GM23338 (cell line): ENCODE data around the gene SMIM41. TPM values are rescaled to one million over a fixed set of nuclear protein-coding genes. Genes with fewer than 3 reads are reported as not detected.

Experiments used
- ATAC-seq: fragments of 200-7000 bp; cut with Tn5 transposase; 3 replicates; pipeline ENCODE4 v1.9.1; 2020
- DNase-seq: peaks from one replicate; pipeline ENCODE4 v3.0.0-alpha.2; 2015; ENCODE audit warnings: low spot score
- H2AFZ ChIP-seq: fragments of 200-600 bp; sonication (generic); 2 replicates; pipeline ENCODE4 v1.8.0; 2016; ENCODE audit warnings: antibody characterized with exemption, mild to moderate bottlenecking, moderate library complexity
- H3F3A ChIP-seq: fragments of 200-600 bp; sonication (generic); replicated peaks from 2 replicates; pipeline ENCODE4 v1.8.0; 2017; ENCODE audit warnings: antibody characterized with exemption, mixed run types, low read depth
- H3K27ac ChIP-seq: fragments of 200-600 bp; sonication (generic); 2 replicates; pipeline ENCODE4 v1.6.1; 2016; ENCODE audit warnings: low read depth
- H3K27me3 ChIP-seq: fragments of 200-600 bp; sonication (generic); 2 replicates; pipeline ENCODE4 v1.8.0; 2016; ENCODE audit warnings: mild to moderate bottlenecking, mixed run types, moderate library complexity; ENCODE audit not compliant: insufficient read depth
- H3K36me3 ChIP-seq: fragments of 200-600 bp; sonication (generic); 2 replicates; pipeline ENCODE4 v1.8.0; 2016; ENCODE audit warnings: mild to moderate bottlenecking; ENCODE audit not compliant: insufficient read depth
- H3K4me1 ChIP-seq: fragments of 200-600 bp; sonication (generic); 2 replicates; pipeline ENCODE4 v1.8.0; 2016; ENCODE audit warnings: mild to moderate bottlenecking, moderate library complexity; ENCODE audit not compliant: insufficient read depth
- H3K4me2 ChIP-seq: fragments of 200-600 bp; sonication (generic); 2 replicates; pipeline ENCODE4 v1.7.1; 2017; ENCODE audit warnings: mixed run types
- H3K4me3 ChIP-seq: fragments of 200-600 bp; sonication (generic); 2 replicates; pipeline ENCODE4 v1.6.1; 2016; ENCODE audit warnings: mixed run types
- H3K79me2 ChIP-seq: fragments of 200-600 bp; sonication (generic); replicated peaks from 2 replicates; pipeline ENCODE4 v1.8.0; 2017; ENCODE audit warnings: mild to moderate bottlenecking; ENCODE audit not compliant: insufficient read depth
- H3K9me2 ChIP-seq: fragments of 200-600 bp; sonication (generic); 2 replicates; pipeline ENCODE4 v1.8.0; 2017; ENCODE audit not compliant: insufficient read depth
- H4K20me1 ChIP-seq: fragments of 200-600 bp; sonication (generic); replicated peaks from 2 replicates; pipeline ENCODE4 v1.8.0; 2017; ENCODE audit warnings: mild to moderate bottlenecking; ENCODE audit not compliant: insufficient read depth
- H3K27ac Mint-ChIP-seq: 2 replicates; pipeline ENCODE4 v1.8.0; 2020; ENCODE audit warnings: inconsistent platforms, mild to moderate bottlenecking, moderate library complexity, mixed read lengths
- H3K27me3 Mint-ChIP-seq: 3 replicates; pipeline ENCODE4 v1.8.0; 2022; ENCODE audit warnings: low read depth, mild to moderate bottlenecking, moderate library complexity, mixed read lengths, inconsistent platforms; ENCODE audit not compliant: insufficient read depth, poor library complexity
- H3K36me3 Mint-ChIP-seq: 3 replicates; pipeline ENCODE4 v1.8.0; 2021; ENCODE audit warnings: low read depth, mild to moderate bottlenecking, inconsistent platforms, moderate library complexity, mixed read lengths
- H3K4me1 Mint-ChIP-seq: 3 replicates; pipeline ENCODE4 v1.8.0; 2020; ENCODE audit warnings: mild to moderate bottlenecking, inconsistent platforms, mixed read lengths
- H3K4me3 Mint-ChIP-seq: 3 replicates; pipeline ENCODE4 v1.8.0; 2021; ENCODE audit warnings: moderate library complexity, mild to moderate bottlenecking, inconsistent platforms, mixed read lengths
- H3K9me3 Mint-ChIP-seq: 3 replicates; pipeline ENCODE4 v1.8.0; 2020; ENCODE audit warnings: moderate library complexity, mild to moderate bottlenecking, inconsistent platforms, mixed read lengths
- EZH2 ChIP-seq: fragments of 200-600 bp; sonication (generic); IDR thresholded peaks from one replicate; pipeline ENCODE4 v1.8.0; 2017; ENCODE audit warnings: antibody characterized with exemption, mild to moderate bottlenecking, low read depth; ENCODE audit not compliant: unreplicated experiment
- EZH2phosphoT487 ChIP-seq: fragments of 200-600 bp; sonication (generic); IDR thresholded peaks from one replicate; pipeline ENCODE4 v1.8.1; 2018; ENCODE audit warnings: antibody characterized with exemption; ENCODE audit not compliant: unreplicated experiment
- JUNB ChIP-seq: IDR thresholded peaks from one replicate; pipeline ENCODE4 v1.6.1; 2016; ENCODE audit warnings: antibody characterized with exemption; ENCODE audit not compliant: unreplicated experiment
- NANOG ChIP-seq: IDR thresholded peaks from 2 replicates; pipeline ENCODE4 v1.6.1; 2016; ENCODE audit warnings: antibody characterized with exemption, borderline replicate concordance
- POLR2AphosphoS5 ChIP-seq: IDR thresholded peaks from 2 replicates; pipeline ENCODE4 v1.6.1; 2016; ENCODE audit warnings: antibody characterized with exemption, low read depth
- STAT1 ChIP-seq: IDR thresholded peaks from one replicate; pipeline ENCODE4 v1.6.1; 2016; ENCODE audit warnings: antibody characterized with exemption; ENCODE audit not compliant: unreplicated experiment
- ZNF331 ChIP-seq: fragments of 250-450 bp; sonication (Bioruptor Pico); IDR thresholded peaks from 2 replicates; pipeline ENCODE4 v1.5.0; 2020; ENCODE audit warnings: low read depth, mild to moderate bottlenecking, moderate library complexity
- polyA plus RNA-seq: library from polyadenylated mRNA; unstranded; fragments of >200 nt; fragmentation: Nextera tagmentation; extraction: Ambion mirVana; gene quantifications from 2 replicates; pipeline ENCODE4 v1.2.1, GENCODE V29; 2016
- total RNA-seq: library from RNA; depleted of rRNA; stranded (reverse); fragments of >200 nt; shearing (Covaris generic); gene quantifications from 2 replicates; pipeline ENCODE4 v1.2.3, GENCODE V29; 2014
- TF ChIP-seq, protein P1 (sequence below): fragments of 250-450 bp; sonication (Bioruptor Pico); IDR thresholded peaks from 2 replicates; pipeline ENCODE4 v1.5.0; 2020; ENCODE audit warnings: mild to moderate bottlenecking, moderate library complexity
- TF ChIP-seq, protein P2 (sequence below): IDR thresholded peaks from 2 replicates; pipeline ENCODE4 v1.6.1; 2016; ENCODE audit warnings: antibody characterized with exemption
- TF ChIP-seq, protein P3 (sequence below): IDR thresholded peaks from one replicate; pipeline ENCODE4 v1.6.1; 2018; ENCODE audit warnings: antibody characterized with exemption; ENCODE audit not compliant: unreplicated experiment

SMIM41 gene
- total and polyA plus RNA-seq, 2 experiments from 2014 or later = 0.66 TPM

DNA sequence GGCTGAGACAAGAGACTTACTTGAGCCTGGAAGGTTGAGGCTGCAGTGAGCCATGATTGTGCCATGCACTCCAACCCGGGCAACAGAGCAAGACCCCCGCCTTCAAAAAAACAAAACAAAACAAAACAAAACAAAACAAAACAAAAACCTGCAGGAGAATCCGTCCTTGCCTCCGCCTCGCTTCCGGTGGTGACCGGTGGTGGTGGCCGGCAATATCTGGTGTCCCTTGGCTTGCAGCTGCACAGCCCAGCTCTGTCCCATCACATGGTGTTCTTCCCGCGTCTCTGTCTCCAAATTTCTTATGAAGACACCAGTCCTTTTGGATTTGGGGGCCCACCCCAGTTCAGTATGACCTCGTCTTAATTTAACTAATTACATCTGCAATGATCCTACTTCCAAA, 10.0 kb downstream of the SMIM41 start:
- Histone ChIP-seq H3K36me3 (no peaks in the 10 kb centered on the region), H3K4me3 (no peak overlapping the region), H3K4me2 (no peak overlapping the region), H3K4me1 (peaks cover 12% of the 10 kb centered on the region; the same call in 1 of the 2 replicates), H2AFZ (no peak overlapping the region), H3K9me2 (no peaks in the 10 kb centered on the region), H3K27me3 (no peaks in the 10 kb centered on the region), H3K79me2 (no peaks in the 10 kb centered on the region), H4K20me1 (no peaks in the 10 kb centered on the region), H3F3A (no peaks in the 10 kb centered on the region), H3K27ac (no peak overlapping the region)
- Mint-ChIP-seq H3K27ac (no peak overlapping the region), H3K36me3 (no peaks in the 10 kb centered on the region; the same call in 2 of the 3 replicates), H3K4me3 (no peak overlapping the region), H3K4me1 (peaks cover 13% of the 10 kb centered on the region), H3K27me3 (peaks cover 6% of the 10 kb centered on the region), H3K9me3 (no peaks in the 10 kb centered on the region)
- TF ChIP-seq EZH2phosphoT487 = no peak
- no peak for TF ChIP-seq EZH2
- TF ChIP-seq JUNB = no peak
- TF ChIP-seq ZNF331 (CRISPR knock-in tag) = no peak
- TF ChIP-seq, protein P1, sequence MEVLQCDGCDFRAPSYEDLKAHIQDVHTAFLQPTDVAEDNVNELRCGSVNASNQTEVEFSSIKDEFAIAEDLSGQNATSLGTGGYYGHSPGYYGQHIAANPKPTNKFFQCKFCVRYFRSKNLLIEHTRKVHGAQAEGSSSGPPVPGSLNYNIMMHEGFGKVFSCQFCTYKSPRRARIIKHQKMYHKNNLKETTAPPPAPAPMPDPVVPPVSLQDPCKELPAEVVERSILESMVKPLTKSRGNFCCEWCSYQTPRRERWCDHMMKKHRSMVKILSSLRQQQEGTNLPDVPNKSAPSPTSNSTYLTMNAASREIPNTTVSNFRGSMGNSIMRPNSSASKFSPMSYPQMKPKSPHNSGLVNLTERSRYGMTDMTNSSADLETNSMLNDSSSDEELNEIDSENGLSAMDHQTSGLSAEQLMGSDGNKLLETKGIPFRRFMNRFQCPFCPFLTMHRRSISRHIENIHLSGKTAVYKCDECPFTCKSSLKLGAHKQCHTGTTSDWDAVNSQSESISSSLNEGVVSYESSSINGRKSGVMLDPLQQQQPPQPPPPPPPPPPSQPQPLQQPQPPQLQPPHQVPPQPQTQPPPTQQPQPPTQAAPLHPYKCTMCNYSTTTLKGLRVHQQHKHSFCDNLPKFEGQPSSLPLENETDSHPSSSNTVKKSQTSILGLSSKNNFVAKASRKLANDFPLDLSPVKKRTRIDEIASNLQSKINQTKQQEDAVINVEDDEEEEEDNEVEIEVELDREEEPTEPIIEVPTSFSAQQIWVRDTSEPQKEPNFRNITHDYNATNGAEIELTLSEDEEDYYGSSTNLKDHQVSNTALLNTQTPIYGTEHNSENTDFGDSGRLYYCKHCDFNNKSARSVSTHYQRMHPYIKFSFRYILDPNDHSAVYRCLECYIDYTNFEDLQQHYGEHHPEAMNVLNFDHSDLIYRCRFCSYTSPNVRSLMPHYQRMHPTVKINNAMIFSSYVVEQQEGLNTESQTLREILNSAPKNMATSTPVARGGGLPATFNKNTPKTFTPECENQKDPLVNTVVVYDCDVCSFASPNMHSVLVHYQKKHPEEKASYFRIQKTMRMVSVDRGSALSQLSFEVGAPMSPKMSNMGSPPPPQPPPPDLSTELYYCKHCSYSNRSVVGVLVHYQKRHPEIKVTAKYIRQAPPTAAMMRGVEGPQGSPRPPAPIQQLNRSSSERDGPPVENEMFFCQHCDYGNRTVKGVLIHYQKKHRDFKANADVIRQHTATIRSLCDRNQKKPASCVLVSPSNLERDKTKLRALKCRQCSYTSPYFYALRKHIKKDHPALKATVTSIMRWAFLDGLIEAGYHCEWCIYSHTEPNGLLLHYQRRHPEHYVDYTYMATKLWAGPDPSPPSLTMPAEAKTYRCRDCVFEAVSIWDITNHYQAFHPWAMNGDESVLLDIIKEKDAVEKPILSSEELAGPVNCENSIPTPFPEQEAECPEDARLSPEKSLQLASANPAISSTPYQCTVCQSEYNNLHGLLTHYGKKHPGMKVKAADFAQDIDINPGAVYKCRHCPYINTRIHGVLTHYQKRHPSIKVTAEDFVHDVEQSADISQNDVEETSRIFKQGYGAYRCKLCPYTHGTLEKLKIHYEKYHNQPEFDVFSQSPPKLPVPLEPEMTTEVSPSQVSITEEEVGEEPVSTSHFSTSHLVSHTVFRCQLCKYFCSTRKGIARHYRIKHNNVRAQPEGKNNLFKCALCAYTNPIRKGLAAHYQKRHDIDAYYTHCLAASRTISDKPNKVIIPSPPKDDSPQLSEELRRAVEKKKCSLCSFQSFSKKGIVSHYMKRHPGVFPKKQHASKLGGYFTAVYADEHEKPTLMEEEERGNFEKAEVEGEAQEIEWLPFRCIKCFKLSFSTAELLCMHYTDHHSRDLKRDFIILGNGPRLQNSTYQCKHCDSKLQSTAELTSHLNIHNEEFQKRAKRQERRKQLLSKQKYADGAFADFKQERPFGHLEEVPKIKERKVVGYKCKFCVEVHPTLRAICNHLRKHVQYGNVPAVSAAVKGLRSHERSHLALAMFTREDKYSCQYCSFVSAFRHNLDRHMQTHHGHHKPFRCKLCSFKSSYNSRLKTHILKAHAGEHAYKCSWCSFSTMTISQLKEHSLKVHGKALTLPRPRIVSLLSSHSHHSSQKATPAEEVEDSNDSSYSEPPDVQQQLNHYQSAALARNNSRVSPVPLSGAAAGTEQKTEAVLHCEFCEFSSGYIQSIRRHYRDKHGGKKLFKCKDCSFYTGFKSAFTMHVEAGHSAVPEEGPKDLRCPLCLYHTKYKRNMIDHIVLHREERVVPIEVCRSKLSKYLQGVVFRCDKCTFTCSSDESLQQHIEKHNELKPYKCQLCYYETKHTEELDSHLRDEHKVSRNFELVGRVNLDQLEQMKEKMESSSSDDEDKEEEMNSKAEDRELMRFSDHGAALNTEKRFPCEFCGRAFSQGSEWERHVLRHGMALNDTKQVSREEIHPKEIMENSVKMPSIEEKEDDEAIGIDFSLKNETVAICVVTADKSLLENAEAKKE (CRISPR knock-in tag) = no peak
- TF ChIP-seq, protein P2, sequence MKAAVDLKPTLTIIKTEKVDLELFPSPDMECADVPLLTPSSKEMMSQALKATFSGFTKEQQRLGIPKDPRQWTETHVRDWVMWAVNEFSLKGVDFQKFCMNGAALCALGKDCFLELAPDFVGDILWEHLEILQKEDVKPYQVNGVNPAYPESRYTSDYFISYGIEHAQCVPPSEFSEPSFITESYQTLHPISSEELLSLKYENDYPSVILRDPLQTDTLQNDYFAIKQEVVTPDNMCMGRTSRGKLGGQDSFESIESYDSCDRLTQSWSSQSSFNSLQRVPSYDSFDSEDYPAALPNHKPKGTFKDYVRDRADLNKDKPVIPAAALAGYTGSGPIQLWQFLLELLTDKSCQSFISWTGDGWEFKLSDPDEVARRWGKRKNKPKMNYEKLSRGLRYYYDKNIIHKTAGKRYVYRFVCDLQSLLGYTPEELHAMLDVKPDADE = no peak
- TF ChIP-seq POLR2AphosphoS5 = no peak
- no peak for TF ChIP-seq STAT1
- no peak for TF ChIP-seq NANOG
- TF ChIP-seq, protein P3, sequence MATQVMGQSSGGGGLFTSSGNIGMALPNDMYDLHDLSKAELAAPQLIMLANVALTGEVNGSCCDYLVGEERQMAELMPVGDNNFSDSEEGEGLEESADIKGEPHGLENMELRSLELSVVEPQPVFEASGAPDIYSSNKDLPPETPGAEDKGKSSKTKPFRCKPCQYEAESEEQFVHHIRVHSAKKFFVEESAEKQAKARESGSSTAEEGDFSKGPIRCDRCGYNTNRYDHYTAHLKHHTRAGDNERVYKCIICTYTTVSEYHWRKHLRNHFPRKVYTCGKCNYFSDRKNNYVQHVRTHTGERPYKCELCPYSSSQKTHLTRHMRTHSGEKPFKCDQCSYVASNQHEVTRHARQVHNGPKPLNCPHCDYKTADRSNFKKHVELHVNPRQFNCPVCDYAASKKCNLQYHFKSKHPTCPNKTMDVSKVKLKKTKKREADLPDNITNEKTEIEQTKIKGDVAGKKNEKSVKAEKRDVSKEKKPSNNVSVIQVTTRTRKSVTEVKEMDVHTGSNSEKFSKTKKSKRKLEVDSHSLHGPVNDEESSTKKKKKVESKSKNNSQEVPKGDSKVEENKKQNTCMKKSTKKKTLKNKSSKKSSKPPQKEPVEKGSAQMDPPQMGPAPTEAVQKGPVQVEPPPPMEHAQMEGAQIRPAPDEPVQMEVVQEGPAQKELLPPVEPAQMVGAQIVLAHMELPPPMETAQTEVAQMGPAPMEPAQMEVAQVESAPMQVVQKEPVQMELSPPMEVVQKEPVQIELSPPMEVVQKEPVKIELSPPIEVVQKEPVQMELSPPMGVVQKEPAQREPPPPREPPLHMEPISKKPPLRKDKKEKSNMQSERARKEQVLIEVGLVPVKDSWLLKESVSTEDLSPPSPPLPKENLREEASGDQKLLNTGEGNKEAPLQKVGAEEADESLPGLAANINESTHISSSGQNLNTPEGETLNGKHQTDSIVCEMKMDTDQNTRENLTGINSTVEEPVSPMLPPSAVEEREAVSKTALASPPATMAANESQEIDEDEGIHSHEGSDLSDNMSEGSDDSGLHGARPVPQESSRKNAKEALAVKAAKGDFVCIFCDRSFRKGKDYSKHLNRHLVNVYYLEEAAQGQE = no peak
- ATAC-seq (no peak), DNase-seq (no peak)
